SK-N-SH (cell line): Measurements from ENCODE around the gene SCT. TPM values are rescaled to one million over a fixed set of nuclear protein-coding genes. Genes with fewer than 3 reads are reported as not detected.

Experiments used
- CTCF ChIA-PET: fragments of 300-600, 350-600 bp; formaldehyde crosslinking; extraction: SDS; loops from one replicate; lab custom pipeline; 2021; lab: Yijun Ruan, JAX
- POLR2A ChIA-PET: fragments of 350-600 bp; sonication (Branson Sonifier 250); formaldehyde crosslinking; extraction: SDS; loops from one replicate; lab custom pipeline; 2020; ENCODE audit warnings: antibody characterized with exemption, inconsistent platforms; lab: Yijun Ruan, JAX
- DNase-seq: peaks from one replicate; pipeline ENCODE4 v3.0.0; 2012
- H2AFZ ChIP-seq: fragments of 200-600 bp; sonication (generic); 2 replicates; pipeline ENCODE4 v1.8.1; 2016; ENCODE audit warnings: antibody characterized with exemption, mild to moderate bottlenecking, low read depth
- H3F3A ChIP-seq: fragments of 200-600 bp; sonication (generic); replicated peaks from 2 replicates; pipeline ENCODE3; 2016; ENCODE audit warnings: antibody characterized with exemption, mild to moderate bottlenecking; ENCODE audit not compliant: insufficient read depth
- H3K27ac ChIP-seq, 2 experiments: fragments of 200-500 bp in 1 of 2; fragments of 200-600 bp in 1 of 2; sonication (Bioruptor generic) in 1 of 2; sonication (generic), shearing (Covaris generic) in 1 of 2; 2 replicates each; pipeline versions ENCODE4 v1.5.1 to v1.6.1; 2014 to 2016; ENCODE audit warnings: low read depth in 2 of 2, inconsistent platforms in 1 of 2, low read length in 1 of 2, mild to moderate bottlenecking in 1 of 2, mixed read lengths in 1 of 2
- H3K27me3 ChIP-seq: fragments of 200-600 bp; sonication (generic), shearing (Covaris generic); 2 replicates; pipeline ENCODE4 v1.6.1; 2016; ENCODE audit warnings: mixed run types; ENCODE audit not compliant: insufficient read depth
- H3K36me3 ChIP-seq, 2 experiments: fragments of 200-500 bp in 1 of 2; fragments of 200-600 bp in 1 of 2; sonication (Bioruptor generic) in 1 of 2; sonication (generic) in 1 of 2; replicated peaks in 1 of 2; 2 replicates each; pipeline versions ENCODE3 to v1.5.1; 2014 to 2016; ENCODE audit warnings: low read length in 1 of 2, mild to moderate bottlenecking in 1 of 2; ENCODE audit not compliant: insufficient read depth in 2 of 2, control insufficient read depth in 1 of 2
- H3K4me1 ChIP-seq, 2 experiments: fragments of 200-500 bp in 1 of 2; fragments of 200-600 bp in 1 of 2; sonication (Bioruptor generic) in 1 of 2; sonication (generic), shearing (Covaris generic) in 1 of 2; 2 replicates each; pipeline versions ENCODE4 v1.5.1 to v1.6.1; 2014 to 2016; ENCODE audit warnings: low read depth in 1 of 2, low read length in 1 of 2, mixed run types in 1 of 2; ENCODE audit not compliant: insufficient read depth in 2 of 2, control insufficient read depth in 1 of 2
- H3K4me2 ChIP-seq: fragments of 200-600 bp; sonication (generic), shearing (Covaris generic); 2 replicates; pipeline ENCODE4 v1.6.1; 2017; ENCODE audit warnings: mixed run types
- H3K4me3 ChIP-seq, 2 experiments: fragments of 200-500 bp in 1 of 2; fragments of 200-600 bp in 1 of 2; sonication (Bioruptor generic) in 1 of 2; sonication (generic), shearing (Covaris generic) in 1 of 2; 2 replicates each; pipeline versions ENCODE4 v1.5.1 to v1.8.1; 2014 to 2016; ENCODE audit warnings: low read depth in 2 of 2, inconsistent platforms in 1 of 2, low read length in 1 of 2, mild to moderate bottlenecking in 1 of 2, mixed read lengths in 1 of 2, moderate library complexity in 1 of 2
- H3K79me2 ChIP-seq: fragments of 200-600 bp; sonication (generic); 2 replicates; pipeline ENCODE4 v1.8.1; 2017; ENCODE audit warnings: mild to moderate bottlenecking; ENCODE audit not compliant: insufficient read depth
- H3K9ac ChIP-seq: fragments of 200-600 bp; sonication (generic); 2 replicates; pipeline ENCODE4 v1.6.1; 2017; ENCODE audit warnings: mixed run types
- H3K9me2 ChIP-seq: fragments of 200-600 bp; sonication (generic); 2 replicates; pipeline ENCODE4 v1.6.1; 2017; ENCODE audit warnings: mixed run types
- H3K9me3 ChIP-seq: fragments of 200-600 bp; sonication (generic); 2 replicates; pipeline ENCODE4 v1.6.1; 2017; ENCODE audit warnings: mixed run types, mild to moderate bottlenecking, moderate library complexity
- H4K20me1 ChIP-seq: fragments of 200-600 bp; sonication (generic); 2 replicates; pipeline ENCODE4 v1.6.1; 2017; ENCODE audit warnings: mild to moderate bottlenecking, mixed run types; ENCODE audit not compliant: insufficient read depth
- ELF1 ChIP-seq: IDR thresholded peaks from 2 replicates; pipeline ENCODE4 v1.4.0; 2012
- EP300 ChIP-seq, 2 experiments: IDR thresholded peaks; 2 replicates each; pipeline versions ENCODE4 v1.4.0 to v1.6.1; 2012; ENCODE audit warnings: borderline replicate concordance in 1 of 2, low read depth in 1 of 2, low read length in 1 of 2
- EZH2phosphoT487 ChIP-seq: fragments of 200-600 bp; sonication (generic); IDR thresholded peaks from 2 replicates; pipeline ENCODE4 v1.6.1; 2017; ENCODE audit warnings: low read depth, mixed run types, mild to moderate bottlenecking, antibody characterized with exemption, moderate library complexity, borderline replicate concordance
- FOXJ3 ChIP-seq: sonication (generic); formaldehyde crosslinking; IDR thresholded peaks from 2 replicates; pipeline ENCODE4 v1.5.1; 2020; ENCODE audit warnings: mild to moderate bottlenecking, missing genetic modification reagents
- FOXM1 ChIP-seq: IDR thresholded peaks from 2 replicates; pipeline ENCODE4 v1.4.0; 2012; ENCODE audit warnings: low read depth, mild to moderate bottlenecking
- GABPA ChIP-seq: IDR thresholded peaks from 2 replicates; pipeline ENCODE4 v1.4.0; 2012; ENCODE audit warnings: low read depth, mild to moderate bottlenecking
- IRF3 ChIP-seq: fragments of 150-350 bp; IDR thresholded peaks from 2 replicates; pipeline ENCODE4 v1.6.1; 2016; ENCODE audit warnings: mild to moderate bottlenecking, low read depth, low read length
- JUND ChIP-seq: IDR thresholded peaks from 2 replicates; pipeline ENCODE4 v1.4.0; 2012
- NFIC ChIP-seq: IDR thresholded peaks from 2 replicates; pipeline ENCODE4 v1.4.0; 2012; ENCODE audit warnings: borderline replicate concordance
- POLR2AphosphoS5 ChIP-seq: IDR thresholded peaks from 2 replicates; pipeline ENCODE4 v1.6.1; 2012; ENCODE audit warnings: low read depth, low read length
- RAD21 ChIP-seq: IDR thresholded peaks from 2 replicates; pipeline ENCODE4 v1.6.1; 2012; ENCODE audit warnings: mild to moderate bottlenecking, low read length
- RCOR1 ChIP-seq: fragments of 150-350 bp; IDR thresholded peaks from 2 replicates; pipeline ENCODE4 v1.6.1; 2017; ENCODE audit warnings: antibody characterized with exemption, low read length
- SIN3A ChIP-seq: IDR thresholded peaks from 2 replicates; pipeline ENCODE4 v1.6.1; 2012; ENCODE audit warnings: low read depth, mild to moderate bottlenecking, low read length, moderate library complexity, borderline replicate concordance
- SMC3 ChIP-seq: IDR thresholded peaks from 2 replicates; pipeline ENCODE4 v1.6.1; 2012; ENCODE audit warnings: low read depth, low read length, improper control_type of control experiment
- YY1 ChIP-seq: IDR thresholded peaks from 2 replicates; pipeline ENCODE4 v1.4.0; 2012; ENCODE audit warnings: low read depth, mild to moderate bottlenecking
- WGBS: methylation state at CpG from one replicate; pipeline ENCODE4 v1.1.6; 2017; ENCODE audit warnings: low lambda C conversion rate; 5-methylcytosine and 5-hydroxymethylcytosine counted together
- polyA plus RNA-seq, 3 experiments: library from polyadenylated mRNA; depleted of rRNA; stranded (reverse); fragments of >200 nt; gene quantifications; 2 replicates each; pipeline ENCODE4 v1.2.3, GENCODE V29; 2012
- TF ChIP-seq, protein P1 (sequence below): fragments of 150-350 bp; IDR thresholded peaks from 2 replicates; pipeline ENCODE4 v1.6.1; 2017; ENCODE audit warnings: antibody characterized with exemption, low read length, low read depth, borderline replicate concordance
- TF ChIP-seq, protein P2 (sequence below): IDR thresholded peaks from 2 replicates; pipeline ENCODE4 v1.4.0; 2012; ENCODE audit warnings: low read depth, borderline replicate concordance
- TF ChIP-seq, protein P3 (sequence below): fragments of 200-600 bp; sonication (generic); IDR thresholded peaks from 2 replicates; pipeline ENCODE4 v1.6.1; 2017; ENCODE audit warnings: antibody characterized with exemption, mild to moderate bottlenecking, moderate library complexity

The SCT gene
- polyA plus RNA-seq, 1 of the 3 experiments (the other 2 are of a cell fraction), result not detected

GRCh38 chr11:620935-621814, 5.8 kb downstream of the SCT start:
- Histone ChIP-seq H3K9me3 (no peaks in the 10 kb centered on the region), H3K9ac (no peak overlapping the region)
- WGBS, result 83% methylated on average over 43 of the region's 45 CpGs

DNA sequence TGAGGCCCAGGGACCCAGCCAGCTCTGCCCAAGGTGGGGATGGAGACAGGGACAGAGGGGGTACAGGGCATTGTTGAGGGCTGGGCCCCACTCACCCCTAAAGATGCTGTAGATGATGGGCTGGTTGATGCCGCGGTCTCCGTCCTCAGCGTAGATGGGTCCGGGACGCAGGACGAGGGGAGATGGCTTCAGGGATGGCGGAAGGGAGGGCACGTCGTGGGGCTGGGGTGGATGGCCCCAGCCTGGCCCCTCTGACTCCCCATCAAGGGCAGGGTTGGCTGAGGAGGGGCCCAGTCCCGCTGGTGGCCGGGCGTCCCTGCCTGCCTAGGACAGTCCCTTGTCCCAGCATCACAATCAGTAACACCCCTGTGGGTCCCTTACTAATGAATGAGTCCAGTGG, 6.8 kb downstream of the SCT start:
- POLR2A ChIA-PET, result no interaction called here
- WGBS, result 100% methylated on average over 3 of the region's 13 CpGs
- H3K79me2 ChIP-seq, result peaks cover 5% of the 10 kb centered on the region; the same call in 1 of the 2 replicates
- H2AFZ ChIP-seq, result no peak overlapping the region
- no peaks in the 10 kb centered on the region for H3K9me2 ChIP-seq
- H3F3A ChIP-seq, result no peaks in the 10 kb centered on the region
- no peak for DNase-seq
- CTCF ChIA-PET, result no interaction called here
- H3K27me3 ChIP-seq, result no peaks in the 10 kb centered on the region
- H3K9me3 ChIP-seq, result no peaks in the 10 kb centered on the region
- H3K9ac ChIP-seq, result no peak overlapping the region
- TF ChIP-seq EP300 (IDR thresholded peaks at IDR 0.05; ENCODE audit: borderline replicate concordance in 1 of 2, low read depth in 1 of 2, low read length in 1 of 2) (no peak), IRF3 (no peak), ELF1 (no peak)
- TF ChIP-seq, protein P1, sequence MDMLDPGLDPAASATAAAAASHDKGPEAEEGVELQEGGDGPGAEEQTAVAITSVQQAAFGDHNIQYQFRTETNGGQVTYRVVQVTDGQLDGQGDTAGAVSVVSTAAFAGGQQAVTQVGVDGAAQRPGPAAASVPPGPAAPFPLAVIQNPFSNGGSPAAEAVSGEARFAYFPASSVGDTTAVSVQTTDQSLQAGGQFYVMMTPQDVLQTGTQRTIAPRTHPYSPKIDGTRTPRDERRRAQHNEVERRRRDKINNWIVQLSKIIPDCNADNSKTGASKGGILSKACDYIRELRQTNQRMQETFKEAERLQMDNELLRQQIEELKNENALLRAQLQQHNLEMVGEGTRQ, result no peak
- TF ChIP-seq, all 33 proteins: peak for 0
- H3K4me3 ChIP-seq, result no peak overlapping the region
- no peak overlapping the region for H3K27ac ChIP-seq
- peaks cover 0 to 2% of the 10 kb centered on the region in 2 experiments; a peak in 1 of 4 replicates for H3K4me1 ChIP-seq
- 0 out of 2 replicates have a peak, but pooled peaks cover 2% of the 10 kb centered on the region for H4K20me1 ChIP-seq
- no peak overlapping the region for H3K4me2 ChIP-seq
- H3K36me3 ChIP-seq, result peaks cover 0 to 5% of the 10 kb centered on the region in 2 experiments

More at GRCh38 chr11:620935-621814, 5.8 kb downstream of the SCT start:
- Histone ChIP-seq H3K79me2 (peaks cover 5% of the 10 kb centered on the region; the same call in 1 of the 2 replicates), H3K4me2 (no peak overlapping the region), H3F3A (no peaks in the 10 kb centered on the region), H3K9me2 (no peaks in the 10 kb centered on the region), H2AFZ (no peak overlapping the region), H3K27ac (no peak overlapping the region), H4K20me1 (no peaks in the 10 kb centered on the region), H3K36me3 (peaks cover 0 to 5% of the 10 kb centered on the region in 2 experiments), H3K4me3 (no peak overlapping the region), H3K4me1 (no peaks in the 10 kb centered on the region), H3K27me3 (no peaks in the 10 kb centered on the region)
- no peak for DNase-seq
- ChIA-PET POLR2A (no interaction called here), CTCF (no interaction called here)
- no peak for TF ChIP-seq POLR2AphosphoS5
- no peak for TF ChIP-seq FOXJ3 (CRISPR knock-in tag)
- TF ChIP-seq EZH2phosphoT487, result no peak
- TF ChIP-seq SIN3A, result no peak
- TF ChIP-seq, protein P2, sequence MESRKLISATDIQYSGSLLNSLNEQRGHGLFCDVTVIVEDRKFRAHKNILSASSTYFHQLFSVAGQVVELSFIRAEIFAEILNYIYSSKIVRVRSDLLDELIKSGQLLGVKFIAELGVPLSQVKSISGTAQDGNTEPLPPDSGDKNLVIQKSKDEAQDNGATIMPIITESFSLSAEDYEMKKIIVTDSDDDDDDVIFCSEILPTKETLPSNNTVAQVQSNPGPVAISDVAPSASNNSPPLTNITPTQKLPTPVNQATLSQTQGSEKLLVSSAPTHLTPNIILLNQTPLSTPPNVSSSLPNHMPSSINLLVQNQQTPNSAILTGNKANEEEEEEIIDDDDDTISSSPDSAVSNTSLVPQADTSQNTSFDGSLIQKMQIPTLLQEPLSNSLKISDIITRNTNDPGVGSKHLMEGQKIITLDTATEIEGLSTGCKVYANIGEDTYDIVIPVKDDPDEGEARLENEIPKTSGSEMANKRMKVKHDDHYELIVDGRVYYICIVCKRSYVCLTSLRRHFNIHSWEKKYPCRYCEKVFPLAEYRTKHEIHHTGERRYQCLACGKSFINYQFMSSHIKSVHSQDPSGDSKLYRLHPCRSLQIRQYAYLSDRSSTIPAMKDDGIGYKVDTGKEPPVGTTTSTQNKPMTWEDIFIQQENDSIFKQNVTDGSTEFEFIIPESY, result no peak
- no peak for TF ChIP-seq ELF1
- TF ChIP-seq NFIC, result no peak
- TF ChIP-seq RCOR1, result no peak
- no peak for TF ChIP-seq RAD21
- TF ChIP-seq, protein P3, sequence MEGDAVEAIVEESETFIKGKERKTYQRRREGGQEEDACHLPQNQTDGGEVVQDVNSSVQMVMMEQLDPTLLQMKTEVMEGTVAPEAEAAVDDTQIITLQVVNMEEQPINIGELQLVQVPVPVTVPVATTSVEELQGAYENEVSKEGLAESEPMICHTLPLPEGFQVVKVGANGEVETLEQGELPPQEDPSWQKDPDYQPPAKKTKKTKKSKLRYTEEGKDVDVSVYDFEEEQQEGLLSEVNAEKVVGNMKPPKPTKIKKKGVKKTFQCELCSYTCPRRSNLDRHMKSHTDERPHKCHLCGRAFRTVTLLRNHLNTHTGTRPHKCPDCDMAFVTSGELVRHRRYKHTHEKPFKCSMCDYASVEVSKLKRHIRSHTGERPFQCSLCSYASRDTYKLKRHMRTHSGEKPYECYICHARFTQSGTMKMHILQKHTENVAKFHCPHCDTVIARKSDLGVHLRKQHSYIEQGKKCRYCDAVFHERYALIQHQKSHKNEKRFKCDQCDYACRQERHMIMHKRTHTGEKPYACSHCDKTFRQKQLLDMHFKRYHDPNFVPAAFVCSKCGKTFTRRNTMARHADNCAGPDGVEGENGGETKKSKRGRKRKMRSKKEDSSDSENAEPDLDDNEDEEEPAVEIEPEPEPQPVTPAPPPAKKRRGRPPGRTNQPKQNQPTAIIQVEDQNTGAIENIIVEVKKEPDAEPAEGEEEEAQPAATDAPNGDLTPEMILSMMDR, result no peak
- TF ChIP-seq SMC3, result no peak
- no peak for TF ChIP-seq JUND
- no peak for TF ChIP-seq GABPA
- TF ChIP-seq YY1, result no peak
- no peak for TF ChIP-seq FOXM1
- TF ChIP-seq, all 33 proteins: peak for 0
